ENCODE measurements around the gene TREX2.

TREX2 gene

DNA sequence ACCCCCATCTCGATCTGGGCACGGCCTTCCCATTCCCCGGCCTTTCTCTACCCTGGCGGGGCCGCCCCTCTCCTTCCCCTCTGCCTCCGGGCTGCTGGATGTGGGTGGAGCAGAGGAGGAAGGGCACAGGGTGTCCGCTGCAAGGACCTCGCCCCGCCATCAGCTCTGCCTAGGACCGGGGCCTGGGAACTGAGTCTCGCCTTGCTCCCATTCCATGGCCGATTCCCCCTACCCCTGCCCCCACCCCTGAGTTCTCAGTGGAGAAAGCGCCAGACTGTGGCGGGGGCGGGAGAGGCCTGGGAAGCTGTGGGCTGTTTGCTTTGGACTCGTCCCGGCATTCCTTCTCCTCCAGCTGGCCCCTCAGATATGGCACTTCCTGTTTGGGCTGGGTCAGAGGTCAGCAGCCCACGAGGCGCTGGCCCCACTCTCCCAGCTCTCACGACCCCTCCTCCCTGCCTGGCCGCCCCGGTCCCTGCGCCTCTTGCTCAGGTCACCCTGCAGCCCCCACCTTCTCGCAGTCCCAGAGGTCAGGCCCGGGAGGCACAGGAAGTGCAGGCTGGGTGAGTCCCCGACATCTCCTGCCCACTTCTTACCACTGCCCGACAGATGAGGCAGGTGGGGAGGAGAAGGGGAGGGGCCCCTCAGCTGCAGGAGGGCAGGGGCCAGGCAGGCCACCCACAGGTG is 42.5 kb upstream of the TREX2 start:
- Histone ChIP-seq H3K9me3 (ENCODE audit: low read length) (no peaks in the 10 kb centered on the region), H3K9ac (ENCODE audit: low read length) (no peak overlapping the region), H3K9me2 (ENCODE audit: low read depth, low read length) (no peaks in the 10 kb centered on the region), H3K79me2 (ENCODE audit: insufficient read depth, low read length) (no peaks in the 10 kb centered on the region), H3K4me2 (ENCODE audit: low read length) (no peak overlapping the region), H3K36me3 (ENCODE audit: insufficient read depth, low read length) (no peaks in the 10 kb centered on the region), H3F3A (ENCODE audit: insufficient read depth, low read length) (no peaks in the 10 kb centered on the region), H4K20me1 (ENCODE audit: insufficient read depth, low read length) (no peaks in the 10 kb centered on the region), H3K27me3 (ENCODE audit: insufficient read depth, low read length) (no peaks in the 10 kb centered on the region), H3K4me3 (ENCODE audit: low read depth, low read length, poor library complexity, severe bottlenecking) (no peak overlapping the region), H3K4me1 (ENCODE audit: insufficient read depth, low read length, severe bottlenecking) (no peaks in the 10 kb centered on the region), H3K27ac (ENCODE audit: low read depth, low read length, poor library complexity, severe bottlenecking) (no peak overlapping the region), H2AFZ (ENCODE audit: low read length) (no peak overlapping the region)
- no peak for TF ChIP-seq EZH2 (IDR thresholded peaks at IDR 0.05; ENCODE audit: borderline replicate concordance, low read length)
- TF ChIP-seq, protein P1, sequence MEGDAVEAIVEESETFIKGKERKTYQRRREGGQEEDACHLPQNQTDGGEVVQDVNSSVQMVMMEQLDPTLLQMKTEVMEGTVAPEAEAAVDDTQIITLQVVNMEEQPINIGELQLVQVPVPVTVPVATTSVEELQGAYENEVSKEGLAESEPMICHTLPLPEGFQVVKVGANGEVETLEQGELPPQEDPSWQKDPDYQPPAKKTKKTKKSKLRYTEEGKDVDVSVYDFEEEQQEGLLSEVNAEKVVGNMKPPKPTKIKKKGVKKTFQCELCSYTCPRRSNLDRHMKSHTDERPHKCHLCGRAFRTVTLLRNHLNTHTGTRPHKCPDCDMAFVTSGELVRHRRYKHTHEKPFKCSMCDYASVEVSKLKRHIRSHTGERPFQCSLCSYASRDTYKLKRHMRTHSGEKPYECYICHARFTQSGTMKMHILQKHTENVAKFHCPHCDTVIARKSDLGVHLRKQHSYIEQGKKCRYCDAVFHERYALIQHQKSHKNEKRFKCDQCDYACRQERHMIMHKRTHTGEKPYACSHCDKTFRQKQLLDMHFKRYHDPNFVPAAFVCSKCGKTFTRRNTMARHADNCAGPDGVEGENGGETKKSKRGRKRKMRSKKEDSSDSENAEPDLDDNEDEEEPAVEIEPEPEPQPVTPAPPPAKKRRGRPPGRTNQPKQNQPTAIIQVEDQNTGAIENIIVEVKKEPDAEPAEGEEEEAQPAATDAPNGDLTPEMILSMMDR (IDR thresholded peaks at IDR 0.05; ENCODE audit: low read length), result no peak

DNA sequence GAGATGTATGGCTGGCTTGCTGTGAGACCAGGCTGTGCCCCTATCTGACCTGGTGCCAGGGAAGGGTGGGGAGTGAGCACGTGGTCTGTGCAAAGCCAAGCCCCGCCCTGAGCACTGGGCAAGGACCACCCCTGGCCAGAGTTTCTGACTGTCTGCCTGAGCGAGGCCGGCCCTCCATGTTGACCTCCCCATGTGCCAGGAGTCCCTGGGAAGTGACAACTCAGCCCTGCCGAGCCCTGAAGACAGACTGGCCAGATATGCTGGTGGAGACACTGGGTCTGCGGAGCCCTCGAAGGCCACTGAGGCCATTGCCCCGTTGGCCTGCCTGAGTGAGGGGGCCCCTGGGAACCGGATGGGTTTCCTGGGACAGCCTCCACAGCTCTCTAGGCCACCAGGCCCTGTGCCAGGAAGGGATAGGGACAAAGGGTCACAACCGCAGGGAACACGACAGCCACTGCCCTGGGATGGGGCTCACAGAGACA is 41.8 kb upstream of the TREX2 start:
- Histone ChIP-seq H3K36me3 (ENCODE audit: insufficient read depth, low read length) (no peaks in the 10 kb centered on the region), H3K27ac (ENCODE audit: low read depth, low read length, poor library complexity, severe bottlenecking) (no peak overlapping the region), H3K4me1 (ENCODE audit: insufficient read depth, low read length, severe bottlenecking) (no peaks in the 10 kb centered on the region), H3K9ac (ENCODE audit: low read length) (no peak overlapping the region), H2AFZ (ENCODE audit: low read length) (no peak overlapping the region), H3K4me3 (ENCODE audit: low read depth, low read length, poor library complexity, severe bottlenecking) (no peak overlapping the region), H3K9me2 (ENCODE audit: low read depth, low read length) (no peaks in the 10 kb centered on the region), H3K79me2 (ENCODE audit: insufficient read depth, low read length) (no peaks in the 10 kb centered on the region), H4K20me1 (ENCODE audit: insufficient read depth, low read length) (no peaks in the 10 kb centered on the region), H3K9me3 (ENCODE audit: low read length) (no peaks in the 10 kb centered on the region), H3K27me3 (ENCODE audit: insufficient read depth, low read length) (no peaks in the 10 kb centered on the region), H3F3A (ENCODE audit: insufficient read depth, low read length) (no peaks in the 10 kb centered on the region), H3K4me2 (ENCODE audit: low read length) (no peak overlapping the region)
- TF ChIP-seq EZH2 (IDR thresholded peaks at IDR 0.05; ENCODE audit: borderline replicate concordance, low read length), result no peak
- TF ChIP-seq, protein P1 (IDR thresholded peaks at IDR 0.05; ENCODE audit: low read length), result no peak

DNA sequence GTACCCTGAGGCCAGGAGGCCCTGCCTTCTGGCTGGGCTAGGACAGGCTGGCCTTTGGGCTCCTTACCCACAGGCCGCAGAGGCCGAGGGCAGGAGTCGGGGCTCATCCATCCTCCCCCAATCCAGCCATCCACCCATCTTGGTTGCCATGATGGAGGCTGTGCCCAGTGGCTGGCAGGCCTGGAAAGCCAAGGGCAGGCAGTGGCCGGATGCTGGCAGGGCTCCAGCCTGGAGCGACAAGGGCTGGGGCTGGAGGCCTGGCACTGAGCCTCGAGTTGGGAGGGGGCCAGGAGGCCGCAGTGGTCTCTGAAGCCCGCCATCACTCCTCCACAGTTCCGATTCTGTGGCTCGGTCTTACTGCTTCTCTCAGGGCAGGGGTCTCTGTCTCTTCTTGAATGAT is 40.3 kb upstream of the TREX2 start:
- H3K27me3 ChIP-seq (ENCODE audit: insufficient read depth, low read length), result no peaks in the 10 kb centered on the region

More for the DNA sequence above, 40.3 kb upstream of the TREX2 start:
- no peaks in the 10 kb centered on the region for H3K4me1 ChIP-seq (ENCODE audit: insufficient read depth, low read length, severe bottlenecking)
- TF ChIP-seq, protein P1 (IDR thresholded peaks at IDR 0.05; ENCODE audit: low read length), result no peak
- no peak for TF ChIP-seq EZH2 (IDR thresholded peaks at IDR 0.05; ENCODE audit: borderline replicate concordance, low read length)
- H2AFZ ChIP-seq (ENCODE audit: low read length), result no peak overlapping the region
- no peak overlapping the region for H3K9ac ChIP-seq (ENCODE audit: low read length)
- no peaks in the 10 kb centered on the region for H3K79me2 ChIP-seq (ENCODE audit: insufficient read depth, low read length)
- H3K9me2 ChIP-seq (ENCODE audit: low read depth, low read length), result no peaks in the 10 kb centered on the region
- no peak overlapping the region for H3K4me2 ChIP-seq (ENCODE audit: low read length)
- no peaks in the 10 kb centered on the region for H3F3A ChIP-seq (ENCODE audit: insufficient read depth, low read length)
- H3K4me3 ChIP-seq (ENCODE audit: low read depth, low read length, poor library complexity, severe bottlenecking), result no peak overlapping the region
- no peaks in the 10 kb centered on the region for H3K9me3 ChIP-seq (ENCODE audit: low read length)
- H3K27ac ChIP-seq (ENCODE audit: low read depth, low read length, poor library complexity, severe bottlenecking), result no peak overlapping the region
- no peaks in the 10 kb centered on the region for H3K36me3 ChIP-seq (ENCODE audit: insufficient read depth, low read length)
- H4K20me1 ChIP-seq (ENCODE audit: insufficient read depth, low read length), result no peaks in the 10 kb centered on the region
